ENCODE measurements around the gene USP47.

DNA sequence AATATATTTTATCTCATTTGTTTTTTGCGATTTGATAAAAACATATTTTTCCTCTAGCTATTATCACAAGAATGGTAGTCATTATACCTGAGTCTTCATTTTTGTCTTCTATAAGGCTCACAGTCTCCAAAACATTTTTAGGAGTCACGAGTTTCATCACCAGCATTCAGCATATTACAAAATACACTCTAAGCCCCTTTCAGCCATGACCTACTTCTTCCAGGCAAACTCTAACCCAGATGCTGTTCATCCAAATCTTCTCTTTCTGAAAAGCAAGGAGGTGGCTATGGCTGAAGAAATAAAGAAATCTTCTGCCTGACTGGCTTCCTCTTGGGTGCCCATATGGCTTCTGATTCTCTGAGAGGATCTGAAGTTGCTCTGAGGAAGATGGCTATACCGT is 35.7 kb upstream of the USP47 start:
- no peak for TF ChIP-seq EZH2 (IDR thresholded peaks at IDR 0.05; ENCODE audit: borderline replicate concordance, low read depth, low read length, severe bottlenecking)
- TF ChIP-seq, protein P1, sequence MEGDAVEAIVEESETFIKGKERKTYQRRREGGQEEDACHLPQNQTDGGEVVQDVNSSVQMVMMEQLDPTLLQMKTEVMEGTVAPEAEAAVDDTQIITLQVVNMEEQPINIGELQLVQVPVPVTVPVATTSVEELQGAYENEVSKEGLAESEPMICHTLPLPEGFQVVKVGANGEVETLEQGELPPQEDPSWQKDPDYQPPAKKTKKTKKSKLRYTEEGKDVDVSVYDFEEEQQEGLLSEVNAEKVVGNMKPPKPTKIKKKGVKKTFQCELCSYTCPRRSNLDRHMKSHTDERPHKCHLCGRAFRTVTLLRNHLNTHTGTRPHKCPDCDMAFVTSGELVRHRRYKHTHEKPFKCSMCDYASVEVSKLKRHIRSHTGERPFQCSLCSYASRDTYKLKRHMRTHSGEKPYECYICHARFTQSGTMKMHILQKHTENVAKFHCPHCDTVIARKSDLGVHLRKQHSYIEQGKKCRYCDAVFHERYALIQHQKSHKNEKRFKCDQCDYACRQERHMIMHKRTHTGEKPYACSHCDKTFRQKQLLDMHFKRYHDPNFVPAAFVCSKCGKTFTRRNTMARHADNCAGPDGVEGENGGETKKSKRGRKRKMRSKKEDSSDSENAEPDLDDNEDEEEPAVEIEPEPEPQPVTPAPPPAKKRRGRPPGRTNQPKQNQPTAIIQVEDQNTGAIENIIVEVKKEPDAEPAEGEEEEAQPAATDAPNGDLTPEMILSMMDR (IDR thresholded peaks at IDR 0.05; ENCODE audit: borderline replicate concordance, extremely low read depth, low read length, poor library complexity, severe bottlenecking) = no peak
